Ureter (tissue), 1 donor: ENCODE results near the gene MCC. TPM values are rescaled to one million over a fixed set of nuclear protein-coding genes. Genes with fewer than 3 reads are reported as not detected.

Experiments used
- DNase-seq: peaks from one replicate; pipeline ENCODE4 v3.0.0-alpha.2; 2020; ENCODE audit warnings: low spot score
- total RNA-seq: library from RNA; stranded (reverse); gene quantifications from one replicate; pipeline ENCODE4 v1.2.4, GENCODE V29; 2023
- donor health status: DM: yes; HTN: yes; CAD: no.

The MCC gene
- total RNA-seq, 1 donor from 2014 or later: 88.8 TPM

DNA sequence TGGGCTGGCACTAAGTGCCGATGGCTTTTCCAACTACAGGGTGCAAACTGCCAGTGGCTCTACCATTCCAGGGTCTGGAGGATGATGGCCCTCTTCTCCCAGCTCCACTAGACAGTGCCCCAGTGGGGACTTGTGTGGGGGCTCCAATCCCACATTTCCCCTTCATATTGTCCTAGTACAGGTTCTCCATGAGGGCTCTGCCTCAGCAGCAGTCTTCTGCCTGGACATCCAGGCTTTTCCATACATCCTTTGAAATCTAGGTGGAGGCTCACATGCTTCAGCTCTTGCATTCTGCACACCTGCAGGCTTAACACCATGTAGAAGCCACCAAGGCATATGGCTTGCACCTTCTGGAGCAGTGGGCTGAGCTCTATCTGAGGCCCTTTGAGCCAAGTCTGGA lies 123.8 kb downstream of the MCC start:
- DNase-seq: no peak

DNA sequence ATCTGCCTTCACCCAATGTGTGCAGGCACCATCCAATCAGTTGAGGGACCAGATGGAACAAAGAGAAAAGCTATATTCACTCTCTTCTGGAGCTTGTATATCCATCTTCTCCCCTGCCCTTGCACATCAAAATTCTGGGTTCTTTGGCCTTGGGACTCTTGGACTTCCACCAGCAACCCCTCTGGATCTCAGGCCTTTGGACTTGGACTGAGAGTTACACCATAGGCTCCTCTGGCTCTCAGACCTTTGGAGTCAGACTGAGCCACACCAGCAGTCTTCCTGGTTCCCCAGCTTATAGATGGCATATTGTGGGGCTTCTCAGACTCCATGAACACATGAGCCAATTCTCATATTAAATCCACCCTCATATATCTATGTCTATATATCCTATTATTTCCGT lies 126.6 kb downstream of the MCC start:
- DNase-seq: no peak

DNA sequence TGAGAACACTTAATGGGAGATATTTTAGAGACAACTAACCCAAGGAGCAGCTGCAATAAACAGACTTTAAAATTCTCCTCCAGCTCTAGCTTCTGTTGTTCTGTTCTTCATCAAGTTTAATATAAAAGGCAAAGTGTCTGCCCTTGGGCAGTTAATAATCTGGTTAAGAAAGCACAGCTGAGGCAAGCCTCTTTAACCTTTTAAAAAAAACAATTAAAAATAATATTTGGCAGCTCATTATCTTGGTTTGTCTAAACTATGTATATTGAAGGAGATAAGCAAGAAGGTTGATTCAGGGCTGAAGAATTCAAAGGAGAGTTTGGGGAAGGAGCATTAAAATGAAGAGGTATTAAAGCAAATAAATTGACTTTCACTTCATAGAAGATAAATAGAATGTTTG lies 128.8 kb downstream of the MCC start:
- no peak for DNase-seq

DNA sequence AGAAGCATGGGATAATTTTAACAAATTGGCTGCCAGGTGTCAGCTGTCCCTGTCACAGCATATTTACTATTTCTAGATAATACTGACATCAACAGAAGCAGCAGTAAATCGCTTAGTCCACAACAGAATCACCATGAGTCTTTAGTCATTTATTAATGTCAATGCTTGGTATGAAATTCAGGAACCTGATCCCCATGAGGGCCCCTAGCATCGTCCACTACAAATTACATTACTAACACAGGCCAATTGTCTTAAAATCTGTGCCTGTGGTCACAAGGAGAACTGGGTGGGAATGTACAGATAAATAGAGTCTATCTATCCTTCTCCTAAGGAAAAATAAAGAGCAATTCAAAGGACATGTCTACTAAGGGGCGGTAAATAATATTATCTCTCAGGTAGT lies 129.6 kb downstream of the MCC start:
- no peak for DNase-seq

DNA sequence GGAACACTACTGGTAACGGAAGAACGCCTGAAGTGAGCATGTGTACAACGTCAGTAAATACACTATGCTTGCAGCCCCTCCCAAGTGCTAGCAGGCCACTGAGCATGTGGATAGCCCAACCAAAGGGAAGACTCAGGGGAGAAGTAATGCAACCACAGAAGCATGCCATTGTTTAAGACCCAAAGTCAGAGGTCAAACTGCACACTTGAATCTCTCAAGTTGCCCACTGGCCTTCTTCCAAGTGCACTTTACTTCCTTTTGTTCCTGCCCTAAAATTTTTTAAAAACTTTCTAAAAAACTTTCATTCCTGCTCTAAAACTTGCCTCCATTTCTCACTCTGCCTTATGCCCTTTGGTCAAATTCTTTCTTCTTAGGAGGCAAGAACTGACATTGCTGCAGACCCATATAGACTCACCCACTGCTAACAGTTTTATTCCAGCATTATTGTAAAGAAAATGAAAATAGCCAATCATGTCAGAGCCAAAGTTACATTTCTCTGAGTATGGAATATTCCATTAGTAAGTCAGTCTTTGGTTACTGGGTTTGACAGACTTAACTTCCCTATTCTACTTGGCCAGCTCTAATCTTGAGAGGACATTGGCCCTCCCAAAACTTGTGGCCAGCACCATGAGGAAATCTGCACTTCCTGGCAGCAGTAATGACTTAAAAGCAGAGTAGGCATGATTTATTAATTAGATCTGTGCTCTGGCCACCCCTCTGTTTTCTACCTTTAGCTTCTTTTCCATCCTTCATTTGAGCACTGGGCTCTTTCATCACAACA lies 130.4 kb downstream of the MCC start:
- no peak for DNase-seq

DNA sequence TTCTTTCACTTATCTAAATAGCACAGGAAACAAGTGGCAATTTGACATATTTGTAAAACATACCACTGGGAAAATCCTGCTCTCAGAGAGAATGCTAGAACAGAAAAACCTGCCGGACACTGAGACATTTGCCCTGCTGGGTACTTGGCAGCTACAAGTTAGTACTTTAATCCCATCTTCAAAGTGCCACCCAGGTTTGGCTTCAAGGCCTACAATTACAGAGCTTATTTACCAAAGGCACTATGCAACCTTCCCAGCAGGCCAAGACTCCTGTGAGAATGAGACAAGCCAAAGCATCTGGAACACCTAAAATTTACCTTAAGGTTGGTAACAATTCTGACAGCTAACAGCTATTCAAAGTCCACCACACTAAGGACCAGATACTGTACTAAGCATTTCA lies 131.8 kb downstream of the MCC start:
- no peak for DNase-seq

DNA sequence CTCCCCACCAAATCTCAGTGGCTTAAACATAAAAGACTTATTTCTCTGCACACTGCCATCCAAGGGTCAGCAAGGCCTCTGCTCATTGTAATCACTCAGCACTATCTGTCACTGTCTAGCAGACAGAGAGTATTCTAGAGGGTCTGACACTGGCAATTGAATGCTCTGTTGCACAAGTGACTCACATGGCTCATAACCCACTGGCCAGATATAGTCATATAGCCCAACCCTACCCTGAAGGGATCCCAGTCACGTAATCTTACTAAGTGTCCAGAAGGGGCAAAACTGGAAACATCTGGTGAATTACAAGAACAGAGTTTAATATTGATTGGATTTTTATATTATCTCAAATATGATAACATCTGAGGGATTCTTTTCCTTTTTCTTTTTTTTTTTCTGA lies 134.2 kb downstream of the MCC start:
- DNase-seq: no peak

DNA sequence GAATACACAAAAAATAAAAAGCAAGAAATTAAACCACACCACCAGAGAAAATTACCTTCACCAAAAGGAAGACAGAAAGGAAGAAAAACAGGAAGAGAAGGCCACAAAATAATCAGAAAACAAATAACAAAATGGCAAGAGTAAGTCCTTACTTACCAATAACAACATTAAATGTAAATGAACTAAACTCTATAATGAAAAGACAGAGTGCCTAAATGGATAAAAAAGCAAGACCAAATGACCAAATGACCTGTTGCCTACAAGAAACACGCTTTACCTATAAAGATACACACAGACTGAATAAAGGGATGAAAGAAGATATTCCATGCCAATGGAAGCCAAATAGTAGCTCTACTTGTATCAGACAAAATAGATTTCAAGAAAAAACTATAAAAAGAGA lies 140.7 kb downstream of the MCC start:
- no peak for DNase-seq

DNA sequence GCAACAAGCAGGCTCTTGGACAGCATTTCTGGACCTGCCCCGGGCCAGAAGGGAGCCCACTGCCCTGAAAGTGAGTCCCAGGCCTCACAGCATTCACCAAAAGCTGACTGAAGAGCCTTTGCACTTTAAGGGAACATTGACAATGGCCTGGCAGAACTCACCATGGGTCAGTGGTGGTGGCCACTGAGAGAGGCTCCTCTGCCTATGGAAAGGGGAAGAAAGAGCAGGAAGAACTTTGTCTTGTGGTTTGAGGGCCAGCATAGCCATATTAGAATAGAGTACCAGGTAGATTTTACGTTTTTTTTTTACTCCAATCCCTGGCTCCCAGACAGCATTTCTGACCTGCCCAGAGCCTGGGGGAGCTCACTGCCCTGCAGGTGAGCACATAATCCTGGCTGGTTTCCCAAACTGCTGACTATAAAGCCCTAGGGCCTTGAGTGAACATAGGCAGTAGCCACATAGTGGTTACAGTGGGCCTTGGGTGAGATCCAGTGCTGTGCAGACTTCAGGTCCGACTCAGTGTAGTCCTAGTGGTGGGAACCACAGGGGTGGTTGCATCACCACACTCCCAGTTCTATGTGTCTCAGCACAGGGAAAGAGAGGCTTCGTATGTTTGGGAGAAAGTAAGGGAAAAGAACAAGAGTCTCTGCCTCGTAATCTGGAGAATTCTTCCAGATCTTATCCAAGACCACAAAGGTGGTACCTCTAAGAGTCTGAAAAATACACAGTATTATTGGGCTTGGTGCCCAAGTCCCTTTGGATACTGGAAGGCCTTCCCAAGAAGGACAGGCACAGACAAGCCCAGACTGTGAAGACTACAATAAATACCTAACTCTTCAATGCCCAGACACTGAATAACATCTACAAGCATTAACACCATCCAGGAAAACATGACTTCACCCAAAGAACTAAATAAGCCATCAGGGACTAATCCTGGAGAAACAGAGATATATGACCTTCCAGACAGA lies 143.0 kb downstream of the MCC start:
- no peak for DNase-seq

DNA sequence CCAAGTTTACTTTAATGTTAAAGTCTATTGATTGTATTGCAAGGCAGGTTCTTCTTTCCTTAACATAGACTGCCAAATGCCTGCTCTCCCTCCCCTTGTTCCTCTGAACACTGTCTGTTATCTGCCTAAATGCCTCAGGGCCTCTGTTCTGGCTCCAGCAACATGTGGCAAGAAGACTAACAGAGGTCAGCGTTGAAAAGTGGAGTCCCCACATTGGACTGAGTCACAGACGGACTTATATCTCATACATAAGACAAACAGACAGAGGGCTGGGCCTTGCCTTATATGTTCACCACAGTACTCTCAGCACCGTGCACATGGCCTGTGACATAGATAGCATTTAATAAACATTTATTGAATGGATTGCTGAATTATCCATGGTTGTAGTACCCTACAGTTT lies 144.9 kb downstream of the MCC start:
- no peak for DNase-seq

DNA sequence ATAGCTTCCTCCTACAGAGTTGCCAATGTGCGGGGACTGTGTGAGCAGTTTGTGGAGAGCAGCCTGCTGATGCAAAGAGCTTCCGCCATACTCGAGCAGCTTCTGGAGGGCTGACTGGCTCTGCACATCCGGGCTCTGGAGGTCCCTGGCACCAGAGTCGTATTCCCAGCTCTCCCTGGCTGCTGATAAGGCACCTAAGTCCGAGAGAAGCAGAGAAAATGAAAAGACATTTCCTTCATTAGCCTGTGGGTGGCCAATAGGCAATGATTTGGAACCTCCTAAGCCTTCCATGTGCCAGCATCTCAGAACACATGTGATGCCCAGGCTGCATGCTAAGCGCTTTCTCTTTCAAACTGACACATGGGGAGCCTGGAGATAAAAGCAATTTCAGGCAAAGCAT lies 147.7 kb downstream of the MCC start:
- no peak for DNase-seq

DNA sequence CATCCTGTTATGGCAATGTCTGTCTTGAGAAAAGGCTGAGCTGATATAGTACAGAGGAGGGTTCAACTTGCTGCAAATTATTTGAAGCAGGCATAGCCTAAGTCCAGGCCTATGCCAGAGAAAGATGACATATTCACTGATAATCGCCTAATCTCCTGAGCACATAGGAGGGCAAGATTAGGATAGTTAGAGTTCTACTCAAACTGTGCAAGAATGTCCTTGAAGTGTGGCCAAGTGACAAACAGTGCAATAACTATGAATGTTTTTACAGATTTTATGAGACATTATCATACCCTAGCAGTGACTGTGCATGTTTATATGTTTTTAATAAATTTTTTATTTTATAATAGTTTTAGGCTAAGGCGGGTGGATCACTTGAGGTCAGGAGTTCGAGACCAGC lies 149.6 kb downstream of the MCC start:
- DNase-seq: no peak

DNA sequence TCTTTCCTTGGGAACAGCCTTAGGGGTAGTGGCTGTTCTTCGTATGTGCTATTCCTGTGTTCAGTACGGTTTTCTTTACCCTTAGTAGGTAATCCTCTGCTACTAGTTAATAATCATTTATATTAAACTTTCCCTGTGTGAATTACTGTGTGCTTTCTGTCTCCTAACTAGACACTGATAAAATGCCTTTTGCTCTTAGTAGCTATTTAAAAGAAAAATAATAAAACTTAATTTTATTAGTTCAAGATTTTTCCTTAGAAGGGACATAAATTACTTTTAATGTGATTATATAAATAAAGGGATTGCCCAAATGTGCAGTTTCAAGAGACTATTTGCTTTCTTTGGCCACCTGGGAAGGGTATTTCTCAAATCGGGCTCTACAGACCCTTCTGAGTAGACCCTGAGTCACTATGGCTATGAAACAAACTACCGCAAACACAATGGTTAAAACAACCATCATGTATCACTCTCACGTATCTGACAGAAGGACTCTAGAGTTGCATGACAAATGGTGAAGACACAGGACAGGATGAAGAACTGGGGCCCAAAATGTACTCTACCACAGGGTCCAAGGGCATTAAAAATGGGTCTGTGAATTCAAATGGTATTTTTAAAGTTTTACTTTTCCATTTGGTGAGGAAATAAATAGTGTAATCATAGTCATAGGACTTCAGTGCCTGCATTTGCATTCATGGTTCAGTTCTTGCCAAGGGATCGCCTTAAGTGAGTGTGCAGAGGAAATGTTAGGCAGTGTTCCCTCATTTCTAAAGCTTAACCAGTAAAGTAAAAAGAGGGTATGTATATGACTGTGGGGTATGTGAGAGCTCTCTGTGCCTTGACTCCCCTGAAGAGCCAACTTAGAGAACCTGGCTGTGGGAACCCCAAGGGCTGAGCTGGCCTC lies 150.5 kb downstream of the MCC start:
- DNase-seq: no peak

DNA sequence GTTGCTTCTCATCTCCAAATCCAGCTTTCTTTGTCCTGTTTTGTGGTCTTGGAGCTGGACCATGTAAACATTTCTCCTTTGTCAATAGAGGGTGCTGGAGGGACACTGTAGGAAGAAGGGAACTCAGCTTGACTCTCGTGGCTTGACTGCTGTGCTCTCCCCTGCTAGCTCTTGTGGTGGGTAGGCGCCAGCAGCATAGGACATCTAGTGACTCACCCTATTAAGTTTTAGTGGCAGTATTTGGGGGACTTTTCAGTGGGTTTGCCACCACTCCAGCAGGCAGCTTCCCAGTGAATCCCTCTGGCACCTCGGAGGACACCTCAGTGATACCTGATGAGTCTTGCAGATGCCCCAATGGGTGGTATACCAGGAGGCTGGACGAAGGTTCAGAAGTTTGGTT lies 151.3 kb downstream of the MCC start:
- peak; percentile 59 for DNase-seq

DNA sequence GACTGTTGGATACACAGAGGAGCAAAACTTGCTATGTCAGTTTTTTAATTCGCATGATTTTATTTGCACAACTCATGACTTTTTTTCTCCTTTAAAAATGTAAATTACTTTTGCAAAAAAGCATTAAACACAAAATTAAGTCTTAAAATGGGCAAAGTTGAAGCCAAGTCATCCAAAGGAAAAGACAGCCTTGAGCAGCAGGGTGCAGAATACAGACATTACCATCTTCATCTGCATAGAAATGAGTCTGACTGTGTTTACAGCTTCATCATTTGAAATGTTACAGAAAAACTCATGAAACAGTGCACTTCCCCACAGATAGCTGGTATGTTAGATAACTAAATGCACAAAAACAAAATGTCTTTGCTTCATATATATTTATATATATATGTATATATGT lies 154.8 kb downstream of the MCC start:
- DNase-seq: no peak

DNA sequence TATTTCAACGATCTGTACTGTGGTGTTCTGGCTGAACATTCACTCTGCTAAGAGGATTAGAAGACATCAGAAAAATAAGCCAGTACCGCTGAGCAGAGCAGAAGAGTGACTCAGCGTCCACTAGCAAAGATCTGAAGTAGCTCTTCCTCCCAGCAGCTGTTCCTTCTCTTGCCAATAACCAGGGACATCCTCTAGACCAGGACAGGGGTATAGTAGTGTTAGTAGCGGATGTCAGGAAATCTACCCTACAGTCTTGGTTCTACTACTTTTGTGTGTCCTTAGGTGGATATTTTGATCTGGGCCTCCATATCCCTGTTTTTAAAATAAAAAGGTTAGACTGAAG lies 157.1 kb downstream of the MCC start:
- DNase-seq: no peak

DNA sequence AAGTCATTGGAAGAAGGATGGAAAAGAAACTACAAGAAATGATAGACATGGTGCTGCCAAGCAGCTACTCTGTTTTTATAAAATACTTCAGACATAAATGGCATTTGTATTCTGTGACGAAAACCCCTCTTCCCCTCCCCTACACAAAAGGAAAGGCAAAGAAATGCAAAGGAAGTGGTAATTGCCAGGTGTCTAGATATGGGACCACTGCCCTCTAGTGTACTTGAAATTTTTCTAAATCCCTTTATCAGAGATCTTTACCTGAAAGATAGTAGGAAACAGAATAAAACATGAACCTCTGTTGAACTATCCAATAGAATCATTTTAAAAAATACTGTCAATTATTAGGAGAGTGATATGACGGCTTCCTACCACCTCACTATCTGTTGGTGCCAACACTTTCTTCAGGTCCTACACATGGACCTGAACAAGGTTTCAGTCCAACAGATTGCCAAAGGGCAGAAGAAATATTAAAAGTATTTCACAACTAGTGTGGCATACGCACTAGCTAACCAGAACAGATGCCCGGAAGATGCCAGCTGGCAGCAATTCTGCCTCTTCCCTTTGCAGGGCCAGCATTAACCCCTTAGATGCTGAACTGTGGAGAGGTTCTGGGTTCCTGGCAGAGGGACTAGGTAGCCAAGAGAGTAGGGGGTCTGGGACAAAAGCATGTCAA lies 157.6 kb downstream of the MCC start:
- peak; percentile 57 for DNase-seq

DNA sequence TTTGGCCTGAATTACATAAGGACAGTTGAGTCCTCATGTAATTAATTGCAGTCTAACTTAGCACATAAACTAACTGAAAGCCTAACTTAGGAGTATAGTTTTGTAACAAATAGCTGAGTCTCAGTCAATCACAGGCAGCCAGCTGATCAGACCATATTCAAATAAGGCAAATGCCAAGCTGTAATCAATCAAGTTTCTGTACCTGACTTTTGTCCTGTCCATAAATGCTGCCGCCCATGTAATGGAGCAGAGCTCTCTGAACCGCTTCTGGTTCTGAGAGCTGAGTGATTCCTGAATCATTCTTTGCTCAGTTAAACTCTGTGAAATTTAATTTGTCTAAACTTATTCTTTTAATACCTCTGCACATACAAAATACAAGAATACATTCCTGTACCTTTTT lies 158.3 kb downstream of the MCC start:
- no peak for DNase-seq

DNA sequence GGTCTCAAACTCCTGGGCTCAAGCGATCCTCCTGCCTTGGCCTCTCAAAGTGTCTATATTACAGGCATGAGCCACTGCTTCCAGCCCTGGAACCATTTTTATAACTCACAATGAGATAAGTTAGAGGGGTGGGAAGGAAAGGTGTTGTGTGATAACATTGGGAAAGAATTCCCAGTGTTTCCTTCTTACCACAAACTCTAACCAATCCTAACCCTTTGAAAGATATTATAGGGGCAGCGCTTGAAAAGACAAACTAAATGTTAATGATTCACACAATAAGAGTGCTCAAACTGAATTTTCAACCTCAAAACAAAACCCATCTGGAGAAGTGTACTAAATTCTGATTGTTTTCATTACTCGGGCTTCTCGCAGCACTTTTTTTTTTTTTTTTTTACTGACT lies 163.2 kb downstream of the MCC start:
- no peak for DNase-seq

DNA sequence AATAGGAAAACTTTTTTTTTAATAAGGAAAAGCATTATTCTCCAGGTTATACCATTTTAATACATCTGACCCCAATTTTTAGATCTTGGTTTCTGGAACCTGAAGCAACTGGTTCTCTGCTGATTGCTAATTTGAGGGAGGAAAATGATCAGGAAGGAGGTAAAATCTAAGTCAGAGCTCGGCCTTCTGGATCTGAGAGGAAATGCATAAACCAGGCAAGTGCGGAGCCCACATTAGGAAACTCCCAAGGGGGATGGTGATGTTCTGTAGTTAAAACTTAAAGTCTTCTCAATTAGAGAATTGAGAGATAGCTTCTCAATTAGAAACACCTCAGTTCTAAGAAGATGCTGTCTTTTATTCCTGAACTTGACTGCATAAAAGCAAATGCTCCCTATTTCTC lies 167.0 kb downstream of the MCC start:
- no peak for DNase-seq

DNA sequence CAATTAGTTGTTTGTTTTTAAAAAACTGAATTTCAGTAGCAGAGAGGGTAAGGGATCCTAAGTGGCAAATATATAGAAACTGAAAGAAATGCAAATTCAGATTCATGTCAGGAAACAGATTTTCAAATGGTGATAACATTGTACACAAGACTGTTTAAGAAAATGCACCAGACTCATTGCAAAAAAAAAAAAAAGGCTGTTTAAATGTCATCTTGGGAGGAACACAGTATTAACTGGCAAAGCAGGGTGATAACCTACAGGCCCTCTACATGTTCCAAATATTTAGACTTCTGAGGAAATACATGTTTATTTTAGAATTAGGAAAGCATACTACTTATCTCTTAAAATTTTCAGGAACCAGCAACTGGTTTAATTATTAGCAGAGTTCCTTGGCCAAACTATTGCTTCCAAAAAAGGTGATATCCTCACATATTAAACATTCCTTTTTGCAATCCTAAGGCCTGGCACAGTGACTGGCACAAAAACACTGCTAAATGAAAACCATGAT lies 167.9 kb downstream of the MCC start:
- no peak for DNase-seq
